ENCODE measurements around the gene CREB3.

The CREB3 gene

GRCh38 chr9:35732185-35732799 lies at the start of gene CREB3, which contains the start of gene TLN1:
Gene CREB3 (plus strand): TSS chr9:35732666. CDS start chr9:35732773, 107 bp downstream.
Gene TLN1 (minus strand): TSS chr9:35732195. CDS start chr9:35725694, 6,501 bp downstream.
- Histone ChIP-seq H3K4me1 (ENCODE audit: insufficient read depth, low read length) (peaks cover 56% of the 10 kb centered on the region), H3K9ac (ENCODE audit: low read depth, low read length) (peak within 1 kb of the TSS; percentile 74), H3K4me2 (ENCODE audit: insufficient read depth, low read length) (peak within 1 kb of the TSS; percentile 93), H2AFZ (ENCODE audit: low read depth, low read length) (peak within 1 kb of the TSS; percentile 71), H3K9me3 (ENCODE audit: insufficient read depth, low read length, severe bottlenecking) (no peaks in the 10 kb centered on the region), H3K27ac (ENCODE audit: low read length) (peak within 1 kb of the TSS; percentile 76), H3K4me3 (ENCODE audit: low read depth in 1 of 2, low read length in 2 of 2) (peak within 1 kb of the TSS; percentile 94 to 95), H3K27me3 (ENCODE audit: insufficient read depth, low read length, poor library complexity) (no peaks in the 10 kb centered on the region), H3K36me3 (ENCODE audit: insufficient read depth, low read length) (peaks cover 47% of the 10 kb centered on the region), H3K79me2 (ENCODE audit: insufficient read depth, low read length) (peaks cover 61% of the 10 kb centered on the region), H4K20me1 (ENCODE audit: insufficient read depth, low read length) (peaks cover 34% of the 10 kb centered on the region)
- TF ChIP-seq CTCF (IDR thresholded peaks at IDR 0.05; ENCODE audit: borderline replicate concordance, extremely low read depth, low read length, poor library complexity, severe bottlenecking), result peak; percentile 39
- no peak for TF ChIP-seq EZH2 (IDR thresholded peaks at IDR 0.05; ENCODE audit: borderline replicate concordance, low read depth, low read length, severe bottlenecking)
- ATAC-seq (ENCODE audit: insufficient read depth, low read depth), result peak; percentile 91
- DNase-seq, result peak; percentile 98

- ATAC-seq (ENCODE audit: insufficient read depth, low read depth) (no peak), DNase-seq (no peak)
- Histone ChIP-seq H3K4me3 (ENCODE audit: low read depth in 1 of 2, low read length in 2 of 2) (no peak overlapping the region), H3K4me1 (ENCODE audit: insufficient read depth, low read length) (peaks cover 2% of the 10 kb centered on the region; the same call in 1 of the 2 replicates), H4K20me1 (ENCODE audit: insufficient read depth, low read length) (no peaks in the 10 kb centered on the region; the same call in 1 of the 2 replicates), H3K9me3 (ENCODE audit: insufficient read depth, low read length, severe bottlenecking) (no peaks in the 10 kb centered on the region), H3K4me2 (ENCODE audit: insufficient read depth, low read length) (no peak overlapping the region), H3K9ac (ENCODE audit: low read depth, low read length) (no peak overlapping the region), H2AFZ (ENCODE audit: low read depth, low read length) (no peak overlapping the region), H3K79me2 (ENCODE audit: insufficient read depth, low read length) (no peaks in the 10 kb centered on the region), H3K36me3 (ENCODE audit: insufficient read depth, low read length) (peaks cover 45% of the 10 kb centered on the region), H3K27me3 (ENCODE audit: insufficient read depth, low read length, poor library complexity) (no peaks in the 10 kb centered on the region), H3K27ac (ENCODE audit: low read length) (no peak overlapping the region)
- no peak for TF ChIP-seq CTCF (IDR thresholded peaks at IDR 0.05; ENCODE audit: borderline replicate concordance, extremely low read depth, low read length, poor library complexity, severe bottlenecking)
- TF ChIP-seq EZH2 (IDR thresholded peaks at IDR 0.05; ENCODE audit: borderline replicate concordance, low read depth, low read length, severe bottlenecking), result no peak
These were observed 49.1 kb upstream of the CREB3 start for GRCh38 chr9:35683323-35683722.

GRCh38 chr9:35684921-35685320 lies 47.5 kb upstream of the CREB3 start:
- H4K20me1 ChIP-seq (ENCODE audit: insufficient read depth, low read length), result no peaks in the 10 kb centered on the region; the same call in 1 of the 2 replicates
- no peaks in the 10 kb centered on the region for H3K79me2 ChIP-seq (ENCODE audit: insufficient read depth, low read length)
- H3K4me3 ChIP-seq (ENCODE audit: low read depth in 1 of 2, low read length in 2 of 2), result no peak overlapping the region
- H3K27ac ChIP-seq (ENCODE audit: low read length), result no peak overlapping the region
- H3K4me2 ChIP-seq (ENCODE audit: insufficient read depth, low read length), result no peak overlapping the region
- H3K4me1 ChIP-seq (ENCODE audit: insufficient read depth, low read length), result peaks cover 16% of the 10 kb centered on the region
- DNase-seq (no peak), ATAC-seq (ENCODE audit: insufficient read depth, low read depth) (no peak)
- no peak for TF ChIP-seq EZH2 (IDR thresholded peaks at IDR 0.05; ENCODE audit: borderline replicate concordance, low read depth, low read length, severe bottlenecking)
- no peak for TF ChIP-seq CTCF (IDR thresholded peaks at IDR 0.05; ENCODE audit: borderline replicate concordance, extremely low read depth, low read length, poor library complexity, severe bottlenecking)
- H2AFZ ChIP-seq (ENCODE audit: low read depth, low read length), result no peak overlapping the region
- H3K9me3 ChIP-seq (ENCODE audit: insufficient read depth, low read length, severe bottlenecking), result no peaks in the 10 kb centered on the region
- H3K27me3 ChIP-seq (ENCODE audit: insufficient read depth, low read length, poor library complexity), result no peaks in the 10 kb centered on the region
- H3K36me3 ChIP-seq (ENCODE audit: insufficient read depth, low read length), result peaks cover 48% of the 10 kb centered on the region
- H3K9ac ChIP-seq (ENCODE audit: low read depth, low read length), result no peak overlapping the region

Data from DND-41 (cell line).